Measurements from ENCODE around the gene RABEP1.

- TF ChIP-seq, protein P1, sequence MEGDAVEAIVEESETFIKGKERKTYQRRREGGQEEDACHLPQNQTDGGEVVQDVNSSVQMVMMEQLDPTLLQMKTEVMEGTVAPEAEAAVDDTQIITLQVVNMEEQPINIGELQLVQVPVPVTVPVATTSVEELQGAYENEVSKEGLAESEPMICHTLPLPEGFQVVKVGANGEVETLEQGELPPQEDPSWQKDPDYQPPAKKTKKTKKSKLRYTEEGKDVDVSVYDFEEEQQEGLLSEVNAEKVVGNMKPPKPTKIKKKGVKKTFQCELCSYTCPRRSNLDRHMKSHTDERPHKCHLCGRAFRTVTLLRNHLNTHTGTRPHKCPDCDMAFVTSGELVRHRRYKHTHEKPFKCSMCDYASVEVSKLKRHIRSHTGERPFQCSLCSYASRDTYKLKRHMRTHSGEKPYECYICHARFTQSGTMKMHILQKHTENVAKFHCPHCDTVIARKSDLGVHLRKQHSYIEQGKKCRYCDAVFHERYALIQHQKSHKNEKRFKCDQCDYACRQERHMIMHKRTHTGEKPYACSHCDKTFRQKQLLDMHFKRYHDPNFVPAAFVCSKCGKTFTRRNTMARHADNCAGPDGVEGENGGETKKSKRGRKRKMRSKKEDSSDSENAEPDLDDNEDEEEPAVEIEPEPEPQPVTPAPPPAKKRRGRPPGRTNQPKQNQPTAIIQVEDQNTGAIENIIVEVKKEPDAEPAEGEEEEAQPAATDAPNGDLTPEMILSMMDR (IDR thresholded peaks at IDR 0.05), result no peak
- no peak for TF ChIP-seq POLR2A (IDR thresholded peaks at IDR 0.05)
These were observed 19.6 kb upstream of the RABEP1 start for GRCh38 chr17:5262416-5262991.

All from uterus (tissue), 2 donors.